ENCODE measurements around the gene CELA2A. TPM values are rescaled to one million over a fixed set of nuclear protein-coding genes. Genes with fewer than 3 reads are reported as not detected.

CELA2A gene
- total RNA-seq, 3 donors from 2014 or later (not counting 1 experiment from before 2014, with no cell fraction given): not detected

DNA sequence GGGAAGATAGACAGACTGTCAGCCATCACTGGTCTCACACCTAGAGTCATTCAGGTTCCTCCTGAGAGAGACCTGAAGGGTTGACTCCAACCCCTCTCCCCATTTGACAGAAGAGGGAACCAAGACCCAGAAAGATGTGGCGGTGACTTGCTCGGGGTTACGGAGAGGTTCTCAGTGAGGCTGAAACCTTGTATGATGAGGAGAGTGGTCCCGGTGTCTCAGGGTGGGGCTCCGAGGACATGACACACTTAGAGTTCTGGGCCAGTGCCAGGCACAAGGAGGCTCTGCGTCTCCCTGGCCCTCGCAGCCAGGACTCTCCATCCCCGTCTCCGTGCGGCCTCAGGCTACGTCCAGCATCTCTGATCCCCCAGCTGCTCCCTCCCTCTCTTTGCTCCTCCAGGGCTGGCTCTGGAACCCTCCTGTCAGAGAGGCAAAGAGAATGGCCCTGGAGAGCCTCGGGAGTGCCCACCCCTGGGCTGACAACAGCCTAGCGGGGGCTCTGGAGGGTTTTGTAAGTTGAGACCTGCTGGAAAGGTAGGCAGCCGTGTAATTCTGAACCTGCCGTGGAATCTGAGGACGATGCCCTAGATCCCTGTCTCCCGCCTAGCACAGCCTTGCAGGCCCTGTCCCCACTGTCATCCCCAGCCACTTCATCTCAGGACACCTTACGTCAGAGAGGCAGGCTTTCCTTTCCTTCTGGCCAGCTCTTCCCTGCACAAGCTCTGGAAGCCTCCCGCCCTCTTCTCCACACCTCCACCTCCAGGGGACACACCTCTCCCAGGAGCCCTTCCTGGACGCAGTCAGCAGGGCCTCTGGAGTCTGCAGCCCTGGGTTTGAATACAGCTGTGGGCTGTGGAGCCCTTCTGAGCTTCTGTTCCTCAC, 42.7 kb upstream of the CELA2A start:
- ATAC-seq (no peak), DNase-seq (peak in 1 of 2 donors; percentile 18)
- WGBS (ENCODE audit: insufficient coverage): 72% methylated on average over 20 of the region's 20 CpGs
- Mint-ChIP-seq H3K4me1 (peaks cover 75 to 84% of the 10 kb centered on the region in 2 donors), H3K36me3 (no peaks in the 10 kb centered on the region), H3K9me3 (no peaks in the 10 kb centered on the region), H3K27me3 (ENCODE audit: low read depth in 2 of 2) (no peaks in the 10 kb centered on the region), H3K27ac (peak overlapping the region; percentile 93 to 100), H3K4me3 (peak overlapping the region; percentile 97)
- intact Hi-C loops (cut with micrococcal nuclease): no loop called here
- peaks cover 46% of the 10 kb centered on the region for H3K36me3 ChIP-seq (ENCODE audit: control insufficient read depth, insufficient read depth, low read length)
- H3K4me3 ChIP-seq (ENCODE audit: low read length): peak overlapping the region; percentile 97
- H3K27me3 ChIP-seq (ENCODE audit: control insufficient read depth, insufficient read depth, low read length): no peaks in the 10 kb centered on the region
- TF ChIP-seq, protein P1, sequence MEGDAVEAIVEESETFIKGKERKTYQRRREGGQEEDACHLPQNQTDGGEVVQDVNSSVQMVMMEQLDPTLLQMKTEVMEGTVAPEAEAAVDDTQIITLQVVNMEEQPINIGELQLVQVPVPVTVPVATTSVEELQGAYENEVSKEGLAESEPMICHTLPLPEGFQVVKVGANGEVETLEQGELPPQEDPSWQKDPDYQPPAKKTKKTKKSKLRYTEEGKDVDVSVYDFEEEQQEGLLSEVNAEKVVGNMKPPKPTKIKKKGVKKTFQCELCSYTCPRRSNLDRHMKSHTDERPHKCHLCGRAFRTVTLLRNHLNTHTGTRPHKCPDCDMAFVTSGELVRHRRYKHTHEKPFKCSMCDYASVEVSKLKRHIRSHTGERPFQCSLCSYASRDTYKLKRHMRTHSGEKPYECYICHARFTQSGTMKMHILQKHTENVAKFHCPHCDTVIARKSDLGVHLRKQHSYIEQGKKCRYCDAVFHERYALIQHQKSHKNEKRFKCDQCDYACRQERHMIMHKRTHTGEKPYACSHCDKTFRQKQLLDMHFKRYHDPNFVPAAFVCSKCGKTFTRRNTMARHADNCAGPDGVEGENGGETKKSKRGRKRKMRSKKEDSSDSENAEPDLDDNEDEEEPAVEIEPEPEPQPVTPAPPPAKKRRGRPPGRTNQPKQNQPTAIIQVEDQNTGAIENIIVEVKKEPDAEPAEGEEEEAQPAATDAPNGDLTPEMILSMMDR (IDR thresholded peaks at IDR 0.05): no peak
- no peaks in the 10 kb centered on the region for H3K9me3 ChIP-seq (ENCODE audit: control insufficient read depth, insufficient read depth, low read length)
- peaks cover 81% of the 10 kb centered on the region for H3K4me1 ChIP-seq (ENCODE audit: control insufficient read depth, insufficient read depth, low read length)
- H3K27ac ChIP-seq (ENCODE audit: low read length): peak overlapping the region; percentile 99

DNA sequence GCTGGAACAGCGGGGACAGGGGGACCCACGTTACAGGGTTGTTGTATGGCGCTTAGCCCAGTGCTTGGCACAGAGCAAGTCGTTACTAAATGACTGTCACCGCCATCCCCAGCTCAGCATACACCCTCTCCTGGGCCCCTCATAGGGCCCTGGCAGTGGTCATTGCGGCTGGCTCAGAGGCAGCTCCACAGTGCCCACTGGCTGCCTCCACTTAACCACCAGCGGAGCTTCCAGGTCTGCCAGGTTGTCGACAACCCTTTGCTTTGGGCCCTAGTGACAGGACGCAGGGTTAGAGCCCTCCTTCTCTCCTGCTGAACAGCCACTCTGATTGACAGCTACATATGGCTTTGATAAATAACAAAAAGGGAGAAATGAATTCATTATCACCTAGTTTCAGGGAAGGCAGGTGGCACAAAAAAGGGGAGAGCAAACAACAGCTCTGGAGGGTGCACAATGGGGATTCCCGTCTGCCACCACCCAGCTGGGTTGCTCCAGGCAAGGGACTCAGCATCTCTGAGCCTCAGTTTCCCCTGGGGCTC, 42.0 kb upstream of the CELA2A start:
- no peak overlapping the region for H3K4me3 ChIP-seq (ENCODE audit: low read length)
- intact Hi-C loops (cut with micrococcal nuclease): no loop called here
- H3K27ac ChIP-seq (ENCODE audit: low read length): peak overlapping the region; percentile 99
- no peaks in the 10 kb centered on the region for H3K27me3 Mint-ChIP-seq (ENCODE audit: low read depth in 2 of 2)
- H3K9me3 Mint-ChIP-seq: no peaks in the 10 kb centered on the region
- peaks cover 83% of the 10 kb centered on the region for H3K4me1 ChIP-seq (ENCODE audit: control insufficient read depth, insufficient read depth, low read length)
- TF ChIP-seq, protein P1 (IDR thresholded peaks at IDR 0.05): no peak
- no peaks in the 10 kb centered on the region for H3K27me3 ChIP-seq (ENCODE audit: control insufficient read depth, insufficient read depth, low read length)
- peak overlapping the region; percentile 97 for H3K4me3 Mint-ChIP-seq
- DNase-seq (peak in 1 of 2 donors; percentile 19), ATAC-seq (no peak)
- peaks cover 52% of the 10 kb centered on the region for H3K36me3 ChIP-seq (ENCODE audit: control insufficient read depth, insufficient read depth, low read length)
- 70% methylated on average over 10 of the region's 10 CpGs for WGBS (ENCODE audit: insufficient coverage)
- no peaks in the 10 kb centered on the region for H3K36me3 Mint-ChIP-seq
- H3K27ac Mint-ChIP-seq: peak overlapping the region; percentile 93 to 100
- peaks cover 74 to 82% of the 10 kb centered on the region in 2 donors for H3K4me1 Mint-ChIP-seq
- no peaks in the 10 kb centered on the region for H3K9me3 ChIP-seq (ENCODE audit: control insufficient read depth, insufficient read depth, low read length)

DNA sequence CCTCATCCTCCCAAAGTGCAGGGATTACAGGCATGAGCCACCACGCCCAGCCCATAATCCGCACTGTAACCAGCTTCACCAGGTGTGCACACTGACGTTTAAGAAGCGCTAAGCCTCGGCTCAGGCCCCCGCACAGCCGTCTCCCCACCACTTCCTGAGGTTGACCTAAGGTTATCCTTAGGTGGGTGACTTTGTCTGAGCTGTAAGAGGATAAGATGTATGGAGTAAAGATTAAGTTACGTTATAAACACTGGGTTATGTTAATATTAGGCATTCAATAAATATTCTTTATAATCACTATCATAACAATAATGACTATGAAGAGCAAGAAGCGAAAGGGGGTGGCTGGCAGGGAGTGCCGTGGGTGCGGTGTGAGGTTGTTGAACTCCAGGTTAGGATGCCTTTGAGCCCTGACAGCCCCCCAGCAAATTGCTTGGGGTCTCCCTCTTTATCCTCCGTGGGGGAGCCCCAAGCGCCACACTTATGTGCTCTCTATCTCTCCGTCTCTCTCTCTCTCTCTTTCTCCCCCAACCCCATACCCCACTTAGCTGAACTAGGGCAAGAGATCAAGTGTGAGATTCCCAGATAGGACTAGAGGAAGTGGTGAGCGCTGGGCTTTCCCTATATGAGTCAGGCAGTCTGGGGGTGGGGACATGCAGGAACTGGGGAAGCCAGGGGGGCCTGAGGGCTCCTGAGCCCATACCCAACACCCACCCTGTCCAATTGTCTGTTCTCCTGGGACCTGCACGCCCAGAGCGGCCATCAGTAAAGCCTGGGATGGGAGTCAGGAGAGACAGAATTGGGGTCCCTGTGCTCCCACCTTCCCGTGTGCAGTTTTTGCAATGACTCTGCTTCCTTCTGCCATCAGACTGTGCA, 39.2 kb upstream of the CELA2A start:
- H3K4me1 ChIP-seq (ENCODE audit: control insufficient read depth, insufficient read depth, low read length): peaks cover 98% of the 10 kb centered on the region
- WGBS (ENCODE audit: insufficient coverage): 8% methylated on average over 17 of the region's 18 CpGs
- no peak overlapping the region for H3K4me3 ChIP-seq (ENCODE audit: low read length)
- H3K4me1 Mint-ChIP-seq: peaks cover 86 to 89% of the 10 kb centered on the region in 2 donors
- no peaks in the 10 kb centered on the region for H3K9me3 Mint-ChIP-seq
- H3K4me3 Mint-ChIP-seq: peak overlapping the region; percentile 97
- peaks cover 68% of the 10 kb centered on the region for H3K36me3 ChIP-seq (ENCODE audit: control insufficient read depth, insufficient read depth, low read length)
- intact Hi-C loops (cut with micrococcal nuclease): loop anchor here (1.0 to 5.0 kb wide), 4 partner anchors 10 to 70 kb away; no protein-coding TSS in a partner anchor
- DNase-seq: peak; percentile 75 to 89
- peak; percentile 57 to 85 (median 75) for ATAC-seq
- H3K9me3 ChIP-seq (ENCODE audit: control insufficient read depth, insufficient read depth, low read length): no peaks in the 10 kb centered on the region
- H3K27me3 Mint-ChIP-seq (ENCODE audit: low read depth in 2 of 2): no peaks in the 10 kb centered on the region
- H3K27ac ChIP-seq (ENCODE audit: low read length): peak overlapping the region; percentile 99
- TF ChIP-seq, protein P1 (IDR thresholded peaks at IDR 0.05): no peak
- no peaks in the 10 kb centered on the region for H3K36me3 Mint-ChIP-seq
- H3K27me3 ChIP-seq (ENCODE audit: control insufficient read depth, insufficient read depth, low read length): no peaks in the 10 kb centered on the region
- peak overlapping the region; percentile 93 to 100 for H3K27ac Mint-ChIP-seq
